Skin epidermis (tissue), 12 donors: ENCODE data around the gene LILRA1.
"Not testable (repeated sequence)": the region's sequence is repeated elsewhere in the genome, so short reads cannot be mapped to it uniquely, and the experiment has no call there.

Experiments used
- H3K27ac ChIP-seq, 21 experiments: fragments of 200-600 bp; sonication (generic) in 11 of 21; one replicate each; pipeline ENCODE4 v1.5.0; 2020; ENCODE audit warnings: mild to moderate bottlenecking in 3 of 21, inconsistent platforms in 2 of 21, moderate library complexity in 2 of 21
- H3K4me3 ChIP-seq, 7 experiments: fragments of 200-600 bp; sonication (generic) in 2 of 7; one replicate each; pipeline ENCODE4 v1.5.0; 2020; ENCODE audit warnings: inconsistent platforms in 2 of 7, mild to moderate bottlenecking in 2 of 7, moderate library complexity in 1 of 7

Gene LILRA1

GRCh38 chr19:54593445-54593844, at the start of gene LILRA1:
Gene LILRA1, plus strand, starts transcription at chr19:54593632. Its CDS starts 613 bp downstream, at chr19:54594245.
- Histone ChIP-seq H3K27ac (peak within 1 kb of the TSS in 3 of 21 experiments; percentile 11 to 30 (median 14)), H3K4me3 (peak within 1 kb of the TSS in 2 of 7 experiments; percentile 0 to 26)

GRCh38 chr19:54548806-54549205, 44.6 kb upstream of the LILRA1 start:
- Histone ChIP-seq H3K27ac (no peak overlapping the region), H3K4me3 (no peak overlapping the region)

DNA sequence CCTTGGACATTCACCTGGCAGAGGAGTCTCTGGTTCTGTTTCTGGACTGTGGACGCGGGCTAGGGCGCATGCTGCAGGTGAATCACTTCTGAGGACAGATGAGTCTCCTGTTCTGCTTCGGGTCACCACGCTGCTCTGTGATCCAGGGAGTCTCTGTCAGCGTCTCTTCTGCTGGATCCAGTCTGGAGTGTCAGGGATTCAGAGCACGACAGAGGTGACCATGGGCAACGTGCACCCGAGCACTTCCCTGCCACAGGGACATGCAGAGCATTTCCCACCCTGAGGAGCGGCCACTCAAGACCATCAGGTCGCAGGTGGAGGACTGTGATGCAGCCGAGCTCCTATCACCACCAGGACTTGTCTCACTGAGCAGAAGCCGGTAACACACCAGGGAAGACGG, 44.2 kb upstream of the LILRA1 start:
- Histone ChIP-seq H3K4me3 (no peak overlapping the region), H3K27ac (no peak overlapping the region)

DNA sequence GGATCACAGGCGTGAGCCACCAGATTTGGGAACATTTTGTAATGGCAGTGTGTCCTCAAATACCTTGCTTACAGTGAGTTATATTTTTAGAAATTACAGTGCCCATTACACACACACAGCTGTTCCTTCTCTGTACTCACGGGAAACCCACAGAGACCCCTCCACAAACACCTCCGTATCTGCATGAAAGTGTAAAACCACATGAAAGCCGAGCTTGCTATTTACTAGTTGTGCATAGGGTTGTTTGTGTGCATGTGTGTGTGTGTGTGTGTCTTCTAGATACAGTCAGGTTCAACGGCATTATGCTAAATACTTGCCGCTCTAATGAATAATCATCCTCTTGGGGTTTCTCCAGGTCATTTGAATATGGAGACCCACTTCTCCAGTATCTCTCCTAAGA, 42.1 kb upstream of the LILRA1 start:
- no peak overlapping the region for H3K4me3 ChIP-seq
- H3K27ac ChIP-seq: no peak overlapping the region

- no peak overlapping the region for H3K27ac ChIP-seq
- H3K4me3 ChIP-seq: no peak overlapping the region
Measured at GRCh38 chr19:54551950-54552912, 41.2 kb upstream of the LILRA1 start.

DNA sequence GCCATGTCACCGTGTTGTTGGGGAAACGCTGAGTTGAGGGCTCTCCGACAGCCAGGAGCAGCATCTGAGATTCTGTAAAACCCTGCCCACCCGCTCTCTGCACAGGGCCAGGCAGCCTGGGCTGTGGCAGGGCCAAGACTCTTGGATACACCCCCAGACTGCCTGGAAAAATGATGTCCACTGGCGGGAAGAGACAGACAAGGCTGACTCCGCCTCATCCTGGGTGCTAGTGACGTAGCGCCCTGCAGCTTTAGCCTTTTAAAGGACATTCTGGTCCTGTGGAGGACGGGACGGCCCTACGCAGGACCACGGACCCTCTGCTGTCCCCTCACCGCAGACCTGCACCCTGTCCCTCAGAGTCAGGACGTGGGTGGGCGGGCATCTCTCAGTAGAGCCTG, 40.5 kb upstream of the LILRA1 start:
- no peak overlapping the region for H3K4me3 ChIP-seq

DNA sequence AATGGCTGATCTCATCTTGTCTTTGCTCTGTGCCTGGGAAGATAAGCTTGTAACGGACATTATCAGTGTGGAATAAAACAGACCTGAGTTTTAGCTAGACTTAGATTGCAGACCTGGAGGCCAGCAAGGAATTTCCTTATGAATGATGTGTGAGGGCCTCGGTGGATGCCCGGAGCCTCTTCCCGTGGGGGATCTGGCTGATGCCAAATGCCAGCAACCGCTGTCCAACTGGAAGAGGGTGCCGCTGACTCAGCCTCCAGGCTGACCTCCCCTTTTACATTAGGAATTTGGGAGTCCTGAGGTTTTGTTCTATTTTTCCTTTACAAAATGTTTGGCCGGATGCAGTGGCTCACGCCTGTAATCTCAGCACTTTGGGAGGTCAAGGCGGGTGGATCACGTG, 39.4 kb upstream of the LILRA1 start:
- no peak overlapping the region for H3K4me3 ChIP-seq
- H3K27ac ChIP-seq: no peak overlapping the region

More for the DNA sequence above, 40.5 kb upstream of the LILRA1 start:
- no peak overlapping the region for H3K27ac ChIP-seq

DNA sequence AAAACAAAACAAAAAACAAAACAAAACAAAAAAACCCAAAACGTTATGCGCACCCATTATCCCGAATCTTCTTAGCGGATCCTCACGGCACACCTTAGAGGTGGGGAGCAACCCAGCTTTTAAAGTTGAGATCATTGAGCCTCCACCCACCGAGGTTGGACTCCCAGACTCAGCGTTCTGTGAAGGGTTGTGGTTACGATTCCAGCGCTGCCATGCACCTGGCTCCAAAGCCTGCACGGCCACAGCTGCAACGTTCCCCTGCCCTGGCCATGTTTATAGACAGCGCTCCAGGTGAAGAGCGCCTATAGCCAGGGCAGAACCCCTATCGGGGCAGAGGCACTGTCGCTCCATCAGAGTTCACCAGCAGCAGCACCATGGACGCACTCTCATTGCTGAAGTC, 38.5 kb upstream of the LILRA1 start:
- Histone ChIP-seq H3K4me3 (no peak overlapping the region), H3K27ac (no peak overlapping the region)

DNA sequence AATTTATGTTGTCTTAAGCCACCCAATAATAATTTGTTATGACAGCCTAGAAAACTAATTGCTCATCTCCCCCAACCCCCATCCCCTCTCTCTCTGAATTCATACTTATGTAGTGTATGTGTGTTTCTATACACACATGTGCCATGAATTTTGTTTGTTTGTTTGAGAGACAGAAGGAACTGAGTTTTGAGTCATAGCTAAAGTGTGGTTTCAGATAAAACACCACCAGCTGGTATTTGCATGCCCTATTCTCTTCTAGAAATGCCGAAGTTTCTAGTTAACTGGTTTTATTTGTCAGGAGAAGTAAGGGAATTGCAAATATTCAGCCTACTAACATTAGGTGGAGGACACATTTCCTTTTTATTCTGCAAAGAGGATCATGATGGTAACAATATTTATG, 37.2 kb upstream of the LILRA1 start:
- no peak overlapping the region for H3K27ac ChIP-seq
- H3K4me3 ChIP-seq: no peak overlapping the region

DNA sequence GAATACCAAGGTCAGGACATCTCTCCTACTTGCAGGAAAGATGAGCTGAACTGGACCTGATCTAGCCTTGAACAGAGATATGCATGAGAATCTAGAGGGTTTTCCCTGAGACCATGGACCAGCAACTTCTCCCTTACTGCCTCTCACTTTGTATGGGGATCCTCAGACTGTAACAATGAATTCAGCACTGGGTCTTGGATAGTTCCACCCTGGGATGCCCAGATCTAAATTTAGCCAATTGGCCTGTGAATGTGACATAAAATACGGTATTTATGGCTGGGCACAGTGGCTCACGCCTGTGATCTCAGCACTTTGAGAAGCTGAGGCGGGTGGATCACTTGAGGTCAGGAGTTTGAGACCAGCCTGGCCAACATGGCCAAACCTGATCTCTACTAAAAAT, 35.1 kb upstream of the LILRA1 start:
- Histone ChIP-seq H3K4me3 (no peak overlapping the region), H3K27ac (no peak overlapping the region)

GRCh38 chr19:54560881-54561385, 32.5 kb upstream of the LILRA1 start:
- H3K4me3 ChIP-seq: no peak overlapping the region

DNA sequence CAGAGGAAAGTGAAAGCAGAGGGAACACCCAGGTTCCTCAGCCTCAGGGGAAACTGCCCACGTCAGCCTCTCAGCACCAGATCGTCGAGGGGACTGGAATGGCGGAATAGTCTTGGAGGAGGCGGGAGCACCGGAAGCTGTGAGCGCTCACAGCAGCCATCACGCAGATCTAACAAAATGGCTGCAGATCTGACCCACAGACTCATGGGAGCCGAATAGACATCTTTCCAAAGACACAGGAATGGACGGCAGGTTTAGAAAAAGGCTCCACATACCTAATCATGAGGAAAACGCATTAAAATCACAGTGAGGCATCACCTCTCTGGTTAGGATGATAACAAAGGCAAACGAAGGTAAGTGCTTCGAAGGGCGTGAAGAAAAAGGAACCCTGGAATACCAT, 31.6 kb upstream of the LILRA1 start:
- Histone ChIP-seq H3K4me3 (no peak overlapping the region), H3K27ac (no peak overlapping the region)

More at GRCh38 chr19:54560881-54561385, 32.5 kb upstream of the LILRA1 start:
- H3K27ac ChIP-seq: no peak overlapping the region

- H3K4me3 ChIP-seq, H3K27ac ChIP-seq: not testable (repeated sequence)
Measured at GRCh38 chr19:54563206-54563605, 30.2 kb upstream of the LILRA1 start.

DNA sequence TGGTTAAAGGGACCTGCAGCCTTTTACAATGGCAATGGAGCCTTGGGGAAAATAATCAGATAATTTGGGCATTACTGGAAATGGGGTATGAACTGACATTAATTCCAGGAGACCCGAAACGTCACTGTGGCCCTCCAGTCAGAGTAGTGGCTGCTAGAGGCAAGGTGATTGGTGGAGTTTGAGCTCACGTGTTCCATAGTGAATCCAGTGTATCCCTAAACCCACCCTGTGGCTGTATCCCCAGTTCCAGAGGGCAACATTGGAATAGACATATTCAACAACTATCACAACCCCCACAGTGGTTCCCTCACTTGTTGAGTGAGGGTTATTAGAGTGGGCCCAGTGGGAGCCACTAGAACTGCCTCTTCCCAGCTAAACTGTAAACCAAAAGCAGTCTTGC, 23.1 kb upstream of the LILRA1 start:
- Histone ChIP-seq H3K27ac (no peak overlapping the region), H3K4me3 (no peak overlapping the region)

- H3K4me3 ChIP-seq: not testable (repeated sequence)
Measured at GRCh38 chr19:54571715-54572615, 21.5 kb upstream of the LILRA1 start.

GRCh38 chr19:54572696-54573311, 20.6 kb upstream of the LILRA1 start:
- Histone ChIP-seq H3K4me3 (no peak overlapping the region), H3K27ac (peak overlapping the region in 8 of 21 experiments; percentile 2 to 76 (median 44))

More at GRCh38 chr19:54571715-54572615, 21.5 kb upstream of the LILRA1 start:
- H3K27ac ChIP-seq: peak overlapping the region in 1 of 21 experiments; percentile 14

- H3K4me3 ChIP-seq: no peak within 1 kb of the TSS
- peak within 1 kb of the TSS in 9 of 21 experiments; percentile 2 to 76 (median 39) for H3K27ac ChIP-seq
Measured at GRCh38 chr19:54573330-54573872, 20.0 kb upstream of the LILRA1 start, which contains the start of gene LILRA2. Gene LILRA2, plus strand, starts transcription at chr19:54573790. Its CDS starts 89 bp downstream, at chr19:54573879.

DNA sequence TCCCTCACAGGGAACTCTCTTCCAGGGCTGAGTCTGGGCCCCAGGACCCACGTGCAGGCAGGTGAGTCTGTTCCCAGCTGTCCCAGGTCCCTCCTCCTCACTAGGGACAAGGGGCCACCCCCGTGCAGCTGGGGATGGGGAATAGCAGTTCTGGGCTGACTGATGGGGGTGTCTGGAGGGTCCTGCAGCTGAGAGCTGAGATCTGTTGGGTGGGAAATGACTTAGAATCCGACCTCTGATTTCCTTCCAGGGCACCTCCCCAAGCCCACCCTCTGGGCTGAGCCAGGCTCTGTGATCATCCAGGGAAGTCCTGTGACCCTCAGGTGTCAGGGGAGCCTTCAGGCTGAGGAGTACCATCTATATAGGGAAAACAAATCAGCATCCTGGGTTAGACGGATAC, 19.4 kb upstream of the LILRA1 start:
- Histone ChIP-seq H3K4me3 (no peak overlapping the region), H3K27ac (peak overlapping the region in 6 of 21 experiments; percentile 13 to 76 (median 46))

- Histone ChIP-seq H3K27ac (peak overlapping the region in 1 of 21 experiments; percentile 76), H3K4me3 (no peak overlapping the region)
Measured at GRCh38 chr19:54574527-54575056, 18.8 kb upstream of the LILRA1 start.
